B cell (primary cell): ENCODE results near the gene USP22. TPM values are rescaled to one million over a fixed set of nuclear protein-coding genes. Genes with fewer than 3 reads are reported as not detected.
A peak's percentile ranks its signal among the peaks of the same experiment; 100 is the strongest.

Experiments
- ATAC-seq: fragments of 200-7000 bp; cut with Tn5 transposase; one replicate; pipeline ENCODE4 v1.10.0; 2021; ENCODE audit warnings: low read depth, mild to moderate bottlenecking, moderate number of reproducible peaks, moderate library complexity
- CTCF ChIA-PET: fragments of 350-600 bp; sonication (Branson Sonifier 250); formaldehyde crosslinking; loops from one replicate; lab custom pipeline; 2021; ENCODE audit warnings: antibody characterized with exemption, inconsistent platforms; lab: Charles Lee
- POLR2A ChIA-PET: fragments of 350-600 bp; sonication (Branson Sonifier 250); formaldehyde crosslinking; loops from one replicate; lab custom pipeline; 2021; ENCODE audit warnings: antibody characterized with exemption; lab: Charles Lee
- DNase-seq: peaks from one replicate; pipeline ENCODE4 v3.0.0; 2013
- H2AFZ ChIP-seq: 2 replicates; pipeline ENCODE4 v1.6.1; 2012; ENCODE audit warnings: mild to moderate bottlenecking, low read depth, low read length; ENCODE audit not compliant: insufficient read depth, poor library complexity, severe bottlenecking
- H3K27ac ChIP-seq, 2 donors: 1 replicate in 1 of 2; 2 replicates in 1 of 2; pipeline ENCODE4 v1.5.1; 2012 to 2013; ENCODE audit warnings: low read length in 2 of 2, mild to moderate bottlenecking in 2 of 2, moderate library complexity in 1 of 2
- H3K27me3 ChIP-seq, 4 experiments: fragments of 200-600 bp in 1 of 4; sonication (generic) in 1 of 4; replicated peaks in 1 of 4; 1 replicate in 2 of 4; 2 replicates in 2 of 4; pipeline versions ENCODE4 v1.6.1 to v1.7.0; 2013 to 2016; ENCODE audit warnings: low read length in 3 of 4, mild to moderate bottlenecking in 2 of 4, mixed read lengths in 1 of 4, moderate library complexity in 1 of 4; ENCODE audit not compliant: insufficient read depth in 4 of 4, control insufficient read depth in 3 of 4; ENCODE audit errors: control extremely low read depth in 1 of 4
- H3K36me3 ChIP-seq, 2 experiments: replicated peaks in 1 of 2; 1 replicate in 1 of 2; 2 replicates in 1 of 2; pipeline versions ENCODE4 v1.6.1 to v1.7.1; 2013; ENCODE audit warnings: low read length in 1 of 2; ENCODE audit not compliant: insufficient read depth in 2 of 2, control insufficient read depth in 1 of 2; ENCODE audit errors: control extremely low read depth in 1 of 2, extremely low read depth in 1 of 2
- H3K4me1 ChIP-seq, 2 donors: fragments of 200-600 bp in 1 of 2; sonication (generic) in 1 of 2; 1 replicate in 1 of 2; 2 replicates in 1 of 2; pipeline versions ENCODE4 v1.5.1 to v1.6.1; 2013 to 2017; ENCODE audit warnings: low read length in 2 of 2; ENCODE audit not compliant: control insufficient read depth in 2 of 2, insufficient read depth in 2 of 2
- H3K4me2 ChIP-seq: replicated peaks from 2 replicates; pipeline ENCODE3; 2012; ENCODE audit warnings: mild to moderate bottlenecking, low read depth, low read length; ENCODE audit not compliant: poor library complexity, severe bottlenecking
- H3K4me3 ChIP-seq, 5 experiments: fragments of 200-600 bp in 1 of 5; sonication (generic) in 1 of 5; 1 replicate in 3 of 5; 2 replicates in 2 of 5; pipeline versions ENCODE4 v1.5.1 to v1.7.0; 2011 to 2016; ENCODE audit warnings: low read length in 4 of 5, mild to moderate bottlenecking in 4 of 5, low read depth in 2 of 5, control low read depth in 1 of 5, moderate library complexity in 1 of 5; ENCODE audit not compliant: insufficient read depth in 1 of 5; ENCODE audit errors: control extremely low read depth in 1 of 5, extremely low read depth in 1 of 5
- H3K79me2 ChIP-seq: fragments of 200-600 bp; sonication (generic); one replicate; pipeline ENCODE4 v1.6.0; 2016; ENCODE audit warnings: low read length; ENCODE audit not compliant: control insufficient read depth, insufficient read depth
- H3K9ac ChIP-seq: fragments of 200-600 bp; sonication (generic); 2 replicates; pipeline ENCODE4 v1.6.1; 2017; ENCODE audit warnings: mild to moderate bottlenecking, low read length, moderate library complexity
- H3K9me3 ChIP-seq, 3 donors: one replicate each; pipeline versions ENCODE4 v1.6.1 to v1.7.1; 2013; ENCODE audit warnings: low read length in 2 of 3; ENCODE audit not compliant: control insufficient read depth in 2 of 3, insufficient read depth in 1 of 3; ENCODE audit errors: control extremely low read depth in 1 of 3
- H4K20me1 ChIP-seq: 2 replicates; pipeline ENCODE4 v1.6.0; 2012; ENCODE audit warnings: mild to moderate bottlenecking, low read length; ENCODE audit not compliant: insufficient read depth, control insufficient read depth, poor library complexity, severe bottlenecking
- H3K27ac Mint-ChIP-seq: one replicate; pipeline ENCODE4 v1.8.0; 2021; ENCODE audit warnings: mixed read lengths
- H3K27me3 Mint-ChIP-seq: one replicate; pipeline ENCODE4 v1.8.0; 2021; ENCODE audit warnings: mixed read lengths
- H3K4me1 Mint-ChIP-seq: one replicate; pipeline ENCODE4 v1.8.0; 2021; ENCODE audit warnings: mixed read lengths
- H3K4me3 Mint-ChIP-seq: one replicate; pipeline ENCODE4 v1.8.0; 2021; ENCODE audit warnings: mixed read lengths
- H3K9me3 Mint-ChIP-seq: one replicate; pipeline ENCODE4 v1.8.0; 2022; ENCODE audit warnings: mixed read lengths; ENCODE audit not compliant: insufficient read depth
- EZH2 ChIP-seq: IDR thresholded peaks from 2 replicates; pipeline ENCODE4 v1.6.1; 2012; ENCODE audit warnings: borderline replicate concordance, low read depth, mild to moderate bottlenecking, moderate library complexity, low read length; ENCODE audit not compliant: insufficient read depth, poor library complexity, severe bottlenecking
- WGBS: methylation state at CpG from one replicate; pipeline ENCODE4 v1.1.5; 2013; ENCODE audit warnings: missing lambda C conversion rate; ENCODE audit not compliant: insufficient coverage; 5-methylcytosine and 5-hydroxymethylcytosine counted together
- intact Hi-C: fragments of 100-400 bp; cut with micrococcal nuclease; formaldehyde crosslinking; loops from one replicate; pipeline ENCODE4 v1.10.0; 2022
- polyA plus RNA-seq: library from polyadenylated mRNA; depleted of rRNA; stranded (reverse); fragments of >200 nt; gene quantifications from 2 replicates; pipeline ENCODE4 v1.2.3, GENCODE V29; 2012
- total RNA-seq, 2 donors: library from RNA; stranded (reverse); fragments of 120-200 nt in 1 of 2; gene quantifications; 1 replicate in 1 of 2; 2 replicates in 1 of 2; pipeline versions ENCODE4 v1.2.3 to v1.2.4, GENCODE V29; 2013 to 2022
- TF ChIP-seq, protein P1 (sequence below): fragments of 200-600 bp; IDR thresholded peaks from one replicate; pipeline ENCODE4 v1.8.0; 2022; ENCODE audit warnings: antibody characterized with exemption, mild to moderate bottlenecking

The USP22 gene
- total and polyA plus RNA-seq, 2 donors (not counting 1 experiment from before 2014, with no cell fraction given) = 74.3 to 167 TPM

DNA sequence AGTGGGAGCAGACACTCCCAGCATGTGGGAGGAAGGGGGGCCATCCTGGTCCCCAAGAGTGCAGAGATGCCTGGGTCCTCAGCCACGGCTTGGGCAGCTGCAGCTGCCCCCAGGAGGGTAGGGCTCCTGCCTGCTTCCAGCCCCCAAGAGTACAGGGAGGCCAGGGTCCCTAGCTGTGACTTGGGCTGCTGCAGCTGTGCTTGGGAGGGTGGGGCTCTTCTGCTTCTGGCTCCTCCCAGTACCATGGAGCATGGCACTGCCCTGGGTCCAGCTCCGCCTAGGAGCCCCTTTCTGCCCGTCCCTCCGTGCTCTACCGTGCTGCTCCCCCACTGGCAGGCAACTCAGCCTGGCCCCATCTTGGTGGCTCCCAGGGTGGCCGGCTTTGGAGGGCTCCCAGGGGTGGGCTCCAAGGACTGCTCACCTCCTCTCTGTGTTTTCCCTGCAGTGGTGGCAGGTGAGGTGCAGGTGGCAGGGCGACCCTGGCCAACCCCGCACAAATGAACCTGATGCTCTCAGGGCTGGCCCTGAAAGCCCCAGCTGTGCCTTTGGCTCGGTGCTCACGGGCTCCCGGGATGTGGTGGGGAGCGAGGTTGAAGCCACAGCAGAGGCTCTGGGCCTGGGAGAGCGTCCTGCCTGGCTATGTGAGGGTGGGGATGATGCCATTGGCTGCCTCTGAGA is 18.5 kb upstream of the USP22 start:
- H3K4me3 Mint-ChIP-seq = no peak overlapping the region
- H4K20me1 ChIP-seq = no peaks in the 10 kb centered on the region
- no peak overlapping the region for H3K27ac ChIP-seq
- ChIA-PET CTCF (interaction anchor here (0.9 to 1.3 kb wide), 2 partner anchors 27 to 41 kb away, joined by 3 read pairs; no protein-coding TSS in a partner anchor), POLR2A (no interaction called here)
- H3K27me3 Mint-ChIP-seq = no peaks in the 10 kb centered on the region
- 92% methylated on average over 10 of the region's 13 CpGs for WGBS
- H3K4me2 ChIP-seq = peak overlapping the region; percentile 47
- H3K9ac ChIP-seq = no peak overlapping the region
- H3K4me1 ChIP-seq = peaks cover 14 to 17% of the 10 kb centered on the region in 2 donors
- intact Hi-C loops = no loop called here
- no peak overlapping the region for H2AFZ ChIP-seq
- DNase-seq (no peak), ATAC-seq (no peak)
- TF ChIP-seq EZH2 = no peak
- TF ChIP-seq, protein P1, sequence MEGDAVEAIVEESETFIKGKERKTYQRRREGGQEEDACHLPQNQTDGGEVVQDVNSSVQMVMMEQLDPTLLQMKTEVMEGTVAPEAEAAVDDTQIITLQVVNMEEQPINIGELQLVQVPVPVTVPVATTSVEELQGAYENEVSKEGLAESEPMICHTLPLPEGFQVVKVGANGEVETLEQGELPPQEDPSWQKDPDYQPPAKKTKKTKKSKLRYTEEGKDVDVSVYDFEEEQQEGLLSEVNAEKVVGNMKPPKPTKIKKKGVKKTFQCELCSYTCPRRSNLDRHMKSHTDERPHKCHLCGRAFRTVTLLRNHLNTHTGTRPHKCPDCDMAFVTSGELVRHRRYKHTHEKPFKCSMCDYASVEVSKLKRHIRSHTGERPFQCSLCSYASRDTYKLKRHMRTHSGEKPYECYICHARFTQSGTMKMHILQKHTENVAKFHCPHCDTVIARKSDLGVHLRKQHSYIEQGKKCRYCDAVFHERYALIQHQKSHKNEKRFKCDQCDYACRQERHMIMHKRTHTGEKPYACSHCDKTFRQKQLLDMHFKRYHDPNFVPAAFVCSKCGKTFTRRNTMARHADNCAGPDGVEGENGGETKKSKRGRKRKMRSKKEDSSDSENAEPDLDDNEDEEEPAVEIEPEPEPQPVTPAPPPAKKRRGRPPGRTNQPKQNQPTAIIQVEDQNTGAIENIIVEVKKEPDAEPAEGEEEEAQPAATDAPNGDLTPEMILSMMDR = no peak
- H3K4me3 ChIP-seq = no peak overlapping the region
- no peaks in the 10 kb centered on the region for H3K9me3 Mint-ChIP-seq
- H3K27me3 ChIP-seq = no peaks in the 10 kb centered on the region
- H3K36me3 ChIP-seq = no peaks in the 10 kb centered on the region
- H3K4me1 Mint-ChIP-seq = peaks cover 19% of the 10 kb centered on the region
- H3K79me2 ChIP-seq = no peaks in the 10 kb centered on the region
- H3K27ac Mint-ChIP-seq = no peak overlapping the region
- no peaks in the 10 kb centered on the region for H3K9me3 ChIP-seq

DNA sequence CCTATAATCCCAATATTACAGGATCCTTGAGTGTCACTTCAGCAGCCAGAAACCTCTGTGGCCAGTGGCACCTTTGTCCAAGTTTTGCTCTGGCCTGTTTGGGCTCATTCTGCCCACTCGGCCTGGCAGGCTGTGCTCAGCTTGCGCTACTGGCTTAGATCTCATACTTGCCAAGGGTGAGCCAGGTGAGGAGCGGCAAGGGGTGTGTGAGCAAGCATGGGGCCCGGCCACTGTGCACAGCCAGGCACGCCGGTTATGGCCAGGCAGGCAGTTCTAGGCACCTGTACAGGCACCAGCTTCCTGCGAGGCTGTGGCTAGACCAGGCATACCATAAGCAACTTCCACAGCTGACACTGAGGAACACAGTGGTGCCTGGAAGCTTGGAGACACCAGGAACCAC is 16.9 kb upstream of the USP22 start:
- no peak overlapping the region for H3K4me3 Mint-ChIP-seq
- Histone ChIP-seq H2AFZ (no peak overlapping the region), H3K9ac (no peak overlapping the region), H3K27me3 (no peaks in the 10 kb centered on the region), H3K4me3 (no peak overlapping the region), H3K36me3 (no peaks in the 10 kb centered on the region), H3K9me3 (no peaks in the 10 kb centered on the region), H3K4me1 (peaks cover 14 to 17% of the 10 kb centered on the region in 2 donors), H3K79me2 (no peaks in the 10 kb centered on the region), H4K20me1 (no peaks in the 10 kb centered on the region), H3K4me2 (no peak overlapping the region), H3K27ac (no peak overlapping the region)
- TF ChIP-seq, protein P1 = no peak
- TF ChIP-seq EZH2 = no peak
- H3K27me3 Mint-ChIP-seq = no peaks in the 10 kb centered on the region
- ChIA-PET CTCF (interaction anchor here (1.0 to 1.1 kb wide), 2 partner anchors 16 to 62 kb away, joined by 4 to 6 read pairs; no protein-coding TSS in a partner anchor), POLR2A (no interaction called here)
- ATAC-seq = no peak
- 93% methylated on average over 7 of the region's 7 CpGs for WGBS
- H3K4me1 Mint-ChIP-seq = peaks cover 19% of the 10 kb centered on the region
- no peak for DNase-seq
- no peak overlapping the region for H3K27ac Mint-ChIP-seq
- no peaks in the 10 kb centered on the region for H3K9me3 Mint-ChIP-seq
- intact Hi-C loops = no loop called here
